Neural cell (in vitro differentiated cells): ENCODE results near the gene ANKRD13A. TPM values are rescaled to one million over a fixed set of nuclear protein-coding genes. Genes with fewer than 3 reads are reported as not detected.

Experiments
- H2AFZ ChIP-seq: fragments of 200-600, 300-800 bp; sonication (generic), shearing (Covaris generic); 2 replicates; pipeline ENCODE4 v1.6.0; 2014; ENCODE audit warnings: low read depth, mild to moderate bottlenecking, antibody characterized with exemption, low read length, moderate library complexity
- H3F3A ChIP-seq: fragments of 200-600 bp; shearing (Covaris generic); 2 replicates; pipeline ENCODE4 v1.6.1; 2016; ENCODE audit warnings: mild to moderate bottlenecking, moderate library complexity, mixed read lengths, antibody characterized with exemption, low read length; ENCODE audit not compliant: insufficient read depth, poor library complexity, severe bottlenecking
- H3K27ac ChIP-seq: fragments of 200-600, 300-800 bp; sonication (generic), shearing (Covaris generic); 2 replicates; pipeline ENCODE4 v1.5.1; 2014; ENCODE audit warnings: mild to moderate bottlenecking, low read length, moderate library complexity
- H3K27me3 ChIP-seq: fragments of 300-800, 200-600 bp; sonication (generic), shearing (Covaris generic); 2 replicates; pipeline ENCODE4 v1.6.0; 2014; ENCODE audit warnings: mild to moderate bottlenecking, low read depth, low read length, moderate library complexity; ENCODE audit not compliant: insufficient read depth
- H3K36me3 ChIP-seq: fragments of 300-800, 200-600 bp; sonication (generic), shearing (Covaris generic); 2 replicates; pipeline ENCODE4 v1.5.1; 2014; ENCODE audit warnings: mild to moderate bottlenecking, antibody characterized with exemption, low read length, moderate library complexity; ENCODE audit not compliant: insufficient read depth
- H3K4me2 ChIP-seq: fragments of 300-800, 200-600 bp; sonication (generic), shearing (Covaris generic); 2 replicates; pipeline ENCODE4 v1.6.0; 2014; ENCODE audit warnings: mild to moderate bottlenecking, low read length
- H3K4me3 ChIP-seq: fragments of 300-800, 200-600 bp; sonication (generic), shearing (Covaris generic); 2 replicates; pipeline ENCODE4 v1.5.1; 2014; ENCODE audit warnings: mild to moderate bottlenecking, low read length, moderate library complexity
- H3K79me2 ChIP-seq: fragments of 200-600 bp; shearing (Covaris generic); replicated peaks from 2 replicates; pipeline ENCODE4 v1.6.0; 2014; ENCODE audit warnings: mild to moderate bottlenecking, low read length, moderate library complexity; ENCODE audit not compliant: insufficient read depth
- H3K9ac ChIP-seq: fragments of 300-800, 200-600 bp; sonication (generic), shearing (Covaris generic); 2 replicates; pipeline ENCODE4 v1.6.1; 2016; ENCODE audit warnings: mild to moderate bottlenecking, low read length, mixed read lengths
- H3K9me2 ChIP-seq: fragments of 200-600 bp; shearing (Covaris generic); 2 replicates; pipeline ENCODE4 v1.6.1; 2016; ENCODE audit warnings: mild to moderate bottlenecking, low read length, mixed read lengths; ENCODE audit not compliant: insufficient read depth
- H3K9me3 ChIP-seq: fragments of 200-600, 300-800 bp; sonication (generic), shearing (Covaris generic); 2 replicates; pipeline ENCODE4 v1.6.1; 2016; ENCODE audit warnings: mild to moderate bottlenecking, mixed run types, low read length, moderate library complexity, mixed read lengths
- H4K20me1 ChIP-seq: fragments of 200-600 bp; shearing (Covaris generic); 2 replicates; pipeline ENCODE4 v1.6.1; 2016; ENCODE audit warnings: mild to moderate bottlenecking, mixed run types; ENCODE audit not compliant: insufficient read depth
- EP300 ChIP-seq: fragments of 450-650 bp; conservative IDR thresholded peaks from 2 replicates; pipeline ENCODE4 v1.6.1; 2014; ENCODE audit warnings: antibody characterized with exemption, mild to moderate bottlenecking, moderate library complexity; ENCODE audit not compliant: poor library complexity, severe bottlenecking
- EZH2 ChIP-seq: fragments of 200-600, 300-800 bp; shearing (Covaris generic), sonication (generic); IDR thresholded peaks from 2 replicates; pipeline ENCODE4 v1.6.1; 2014; ENCODE audit warnings: antibody characterized with exemption, low read length, borderline replicate concordance, mild to moderate bottlenecking; ENCODE audit not compliant: insufficient read depth, poor library complexity, severe bottlenecking
- MXI1 ChIP-seq: fragments of 450-650 bp; conservative IDR thresholded peaks from 2 replicates; pipeline ENCODE4 v1.6.1; 2014; ENCODE audit warnings: antibody characterized with exemption, mild to moderate bottlenecking; ENCODE audit not compliant: poor library complexity, severe bottlenecking
- POLR2AphosphoS5 ChIP-seq: IDR thresholded peaks from 2 replicates; pipeline ENCODE4 v1.6.1; 2012
- RAD21 ChIP-seq: fragments of 450-650 bp; conservative IDR thresholded peaks from 2 replicates; pipeline ENCODE4 v1.6.1; 2014; ENCODE audit warnings: antibody characterized with exemption, mild to moderate bottlenecking, moderate library complexity
- SMC3 ChIP-seq: fragments of 450-650 bp; conservative IDR thresholded peaks from 2 replicates; pipeline ENCODE4 v1.6.1; 2014; ENCODE audit warnings: antibody characterized with exemption, mild to moderate bottlenecking, moderate library complexity; ENCODE audit not compliant: poor library complexity
- TAF1 ChIP-seq: IDR thresholded peaks from 2 replicates; pipeline ENCODE4 v1.6.1; 2012; ENCODE audit warnings: low read depth
- polyA plus RNA-seq: library from polyadenylated mRNA; depleted of rRNA; stranded (reverse); fragments of >200 nt; gene quantifications from 2 replicates; pipeline ENCODE4 v1.2.3, GENCODE V29; 2014
- TF ChIP-seq, protein P1 (sequence below): fragments of 450-650 bp; IDR thresholded peaks from 2 replicates; pipeline ENCODE4 v1.5.1; 2014; ENCODE audit warnings: antibody characterized with exemption, mild to moderate bottlenecking, moderate library complexity; ENCODE audit not compliant: poor library complexity, severe bottlenecking
- TF ChIP-seq, protein P2 (sequence below): IDR thresholded peaks from 2 replicates; pipeline ENCODE4 v1.6.1; 2012; ENCODE audit warnings: borderline replicate concordance

Gene ANKRD13A
- polyA plus RNA-seq, 1 donor from 2014 or later = 89.2 TPM

GRCh38 chr12:110001596-110001995 lies 2.4 kb downstream of the ANKRD13A start:
- no peak overlapping the region for H3K4me2 ChIP-seq
- H3K79me2 ChIP-seq = peaks cover 9% of the 10 kb centered on the region
- no peak overlapping the region for H3K4me3 ChIP-seq
- H3K36me3 ChIP-seq = no peaks in the 10 kb centered on the region
- H3K9ac ChIP-seq = no peak overlapping the region
- no peaks in the 10 kb centered on the region for H3F3A ChIP-seq
- no peak overlapping the region for H2AFZ ChIP-seq
- H3K9me2 ChIP-seq = no peaks in the 10 kb centered on the region
- H3K27ac ChIP-seq = no peak overlapping the region
- H3K9me3 ChIP-seq = no peaks in the 10 kb centered on the region
- H4K20me1 ChIP-seq = no peaks in the 10 kb centered on the region
- H3K27me3 ChIP-seq = no peaks in the 10 kb centered on the region
- TF ChIP-seq POLR2AphosphoS5 = no peak
- no peak for TF ChIP-seq TAF1
- no peak for TF ChIP-seq EZH2
- no peak for TF ChIP-seq EP300
- no peak for TF ChIP-seq MXI1
- TF ChIP-seq, protein P1, sequence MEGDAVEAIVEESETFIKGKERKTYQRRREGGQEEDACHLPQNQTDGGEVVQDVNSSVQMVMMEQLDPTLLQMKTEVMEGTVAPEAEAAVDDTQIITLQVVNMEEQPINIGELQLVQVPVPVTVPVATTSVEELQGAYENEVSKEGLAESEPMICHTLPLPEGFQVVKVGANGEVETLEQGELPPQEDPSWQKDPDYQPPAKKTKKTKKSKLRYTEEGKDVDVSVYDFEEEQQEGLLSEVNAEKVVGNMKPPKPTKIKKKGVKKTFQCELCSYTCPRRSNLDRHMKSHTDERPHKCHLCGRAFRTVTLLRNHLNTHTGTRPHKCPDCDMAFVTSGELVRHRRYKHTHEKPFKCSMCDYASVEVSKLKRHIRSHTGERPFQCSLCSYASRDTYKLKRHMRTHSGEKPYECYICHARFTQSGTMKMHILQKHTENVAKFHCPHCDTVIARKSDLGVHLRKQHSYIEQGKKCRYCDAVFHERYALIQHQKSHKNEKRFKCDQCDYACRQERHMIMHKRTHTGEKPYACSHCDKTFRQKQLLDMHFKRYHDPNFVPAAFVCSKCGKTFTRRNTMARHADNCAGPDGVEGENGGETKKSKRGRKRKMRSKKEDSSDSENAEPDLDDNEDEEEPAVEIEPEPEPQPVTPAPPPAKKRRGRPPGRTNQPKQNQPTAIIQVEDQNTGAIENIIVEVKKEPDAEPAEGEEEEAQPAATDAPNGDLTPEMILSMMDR = no peak
- no peak for TF ChIP-seq RAD21
- TF ChIP-seq, protein P2, sequence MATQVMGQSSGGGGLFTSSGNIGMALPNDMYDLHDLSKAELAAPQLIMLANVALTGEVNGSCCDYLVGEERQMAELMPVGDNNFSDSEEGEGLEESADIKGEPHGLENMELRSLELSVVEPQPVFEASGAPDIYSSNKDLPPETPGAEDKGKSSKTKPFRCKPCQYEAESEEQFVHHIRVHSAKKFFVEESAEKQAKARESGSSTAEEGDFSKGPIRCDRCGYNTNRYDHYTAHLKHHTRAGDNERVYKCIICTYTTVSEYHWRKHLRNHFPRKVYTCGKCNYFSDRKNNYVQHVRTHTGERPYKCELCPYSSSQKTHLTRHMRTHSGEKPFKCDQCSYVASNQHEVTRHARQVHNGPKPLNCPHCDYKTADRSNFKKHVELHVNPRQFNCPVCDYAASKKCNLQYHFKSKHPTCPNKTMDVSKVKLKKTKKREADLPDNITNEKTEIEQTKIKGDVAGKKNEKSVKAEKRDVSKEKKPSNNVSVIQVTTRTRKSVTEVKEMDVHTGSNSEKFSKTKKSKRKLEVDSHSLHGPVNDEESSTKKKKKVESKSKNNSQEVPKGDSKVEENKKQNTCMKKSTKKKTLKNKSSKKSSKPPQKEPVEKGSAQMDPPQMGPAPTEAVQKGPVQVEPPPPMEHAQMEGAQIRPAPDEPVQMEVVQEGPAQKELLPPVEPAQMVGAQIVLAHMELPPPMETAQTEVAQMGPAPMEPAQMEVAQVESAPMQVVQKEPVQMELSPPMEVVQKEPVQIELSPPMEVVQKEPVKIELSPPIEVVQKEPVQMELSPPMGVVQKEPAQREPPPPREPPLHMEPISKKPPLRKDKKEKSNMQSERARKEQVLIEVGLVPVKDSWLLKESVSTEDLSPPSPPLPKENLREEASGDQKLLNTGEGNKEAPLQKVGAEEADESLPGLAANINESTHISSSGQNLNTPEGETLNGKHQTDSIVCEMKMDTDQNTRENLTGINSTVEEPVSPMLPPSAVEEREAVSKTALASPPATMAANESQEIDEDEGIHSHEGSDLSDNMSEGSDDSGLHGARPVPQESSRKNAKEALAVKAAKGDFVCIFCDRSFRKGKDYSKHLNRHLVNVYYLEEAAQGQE = no peak
- TF ChIP-seq SMC3 = no peak

GRCh38 chr12:110002676-110003515 lies 3.7 kb downstream of the ANKRD13A start:
- H3K27ac ChIP-seq = no peak overlapping the region
- H4K20me1 ChIP-seq = no peaks in the 10 kb centered on the region
- peaks cover 9% of the 10 kb centered on the region for H3K79me2 ChIP-seq
- no peaks in the 10 kb centered on the region for H3K9me3 ChIP-seq
- H3K4me2 ChIP-seq = no peak overlapping the region
- H3K27me3 ChIP-seq = no peaks in the 10 kb centered on the region
- no peak overlapping the region for H3K4me3 ChIP-seq
- no peak overlapping the region for H2AFZ ChIP-seq
- no peaks in the 10 kb centered on the region for H3K9me2 ChIP-seq
- no peak overlapping the region for H3K9ac ChIP-seq
- TF ChIP-seq RAD21 (no peak), MXI1 (no peak), POLR2AphosphoS5 (no peak), EP300 (no peak), EZH2 (no peak)
- TF ChIP-seq, protein P2 = no peak
- TF ChIP-seq, protein P1 = no peak
- no peaks in the 10 kb centered on the region for H3K36me3 ChIP-seq
- no peaks in the 10 kb centered on the region for H3F3A ChIP-seq
